Measurements from ENCODE around the gene OR6K6. TPM values are rescaled to one million over a fixed set of nuclear protein-coding genes. Genes with fewer than 3 reads are reported as not detected.

The OR6K6 gene
- total RNA-seq, 1 donor from 2014 or later = not detected

DNA sequence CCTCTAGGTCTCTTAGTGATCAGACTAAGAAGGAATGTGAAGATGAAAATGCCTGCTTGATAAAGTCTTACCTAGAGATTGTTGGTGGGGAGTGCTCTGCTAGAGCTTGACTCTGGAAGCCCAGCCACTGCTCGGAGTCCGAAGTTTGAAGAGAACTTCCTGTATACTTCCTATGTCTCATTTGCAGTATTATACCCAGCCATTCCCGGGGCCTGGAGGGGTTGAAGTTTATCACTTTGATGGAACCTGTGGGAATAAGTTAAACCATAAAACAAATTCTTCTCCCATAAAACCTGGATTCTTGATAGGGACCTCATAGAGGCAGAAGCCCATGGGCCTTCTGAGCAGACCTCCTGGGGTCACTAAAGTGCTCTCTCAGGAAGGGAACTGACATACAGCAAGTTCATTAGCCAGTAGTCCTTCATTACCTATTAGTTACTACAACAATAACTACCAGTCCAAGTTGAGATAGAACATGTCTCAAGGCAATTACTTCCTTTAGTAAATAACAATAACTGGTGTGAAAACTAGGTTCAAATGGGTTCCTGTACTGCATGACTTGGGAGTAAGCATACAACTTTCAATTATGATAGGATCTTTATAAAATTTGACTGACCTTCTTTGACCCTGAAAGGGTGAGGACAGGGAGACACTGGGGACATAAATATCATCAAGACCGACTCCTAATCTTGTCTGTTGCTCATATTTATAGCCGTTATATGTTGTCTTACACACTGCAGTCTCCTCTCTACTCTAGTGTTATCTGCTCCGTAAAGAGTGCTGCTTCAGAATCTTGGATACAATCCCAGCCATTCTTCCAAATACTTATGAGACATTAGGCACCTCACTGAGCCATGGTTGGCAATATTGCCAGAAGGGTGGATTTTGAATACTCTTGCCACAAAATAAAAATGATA lies 17.7 kb downstream of the OR6K6 start, which contains the start of gene OR6N1:
TSS of gene OR6N1 (minus strand) at position 246 of the 917 bp plus-strand sequence. CDS start 5,513 bp downstream, outside the sequence.
- Mint-ChIP-seq H3K27me3 (ENCODE audit: insufficient read depth, low read depth) (no peaks in the 10 kb centered on the region), H3K36me3 (no peaks in the 10 kb centered on the region), H3K4me1 (no peaks in the 10 kb centered on the region), H3K9me3 (no peaks in the 10 kb centered on the region), H3K4me3 (no peak within 1 kb of the TSS), H3K27ac (no peak within 1 kb of the TSS)
- TF ChIP-seq EZH2phosphoT487 (IDR thresholded peaks at IDR 0.05) (no peak), EZH2 (IDR thresholded peaks at IDR 0.05) (no peak)
- TF ChIP-seq, protein P1, sequence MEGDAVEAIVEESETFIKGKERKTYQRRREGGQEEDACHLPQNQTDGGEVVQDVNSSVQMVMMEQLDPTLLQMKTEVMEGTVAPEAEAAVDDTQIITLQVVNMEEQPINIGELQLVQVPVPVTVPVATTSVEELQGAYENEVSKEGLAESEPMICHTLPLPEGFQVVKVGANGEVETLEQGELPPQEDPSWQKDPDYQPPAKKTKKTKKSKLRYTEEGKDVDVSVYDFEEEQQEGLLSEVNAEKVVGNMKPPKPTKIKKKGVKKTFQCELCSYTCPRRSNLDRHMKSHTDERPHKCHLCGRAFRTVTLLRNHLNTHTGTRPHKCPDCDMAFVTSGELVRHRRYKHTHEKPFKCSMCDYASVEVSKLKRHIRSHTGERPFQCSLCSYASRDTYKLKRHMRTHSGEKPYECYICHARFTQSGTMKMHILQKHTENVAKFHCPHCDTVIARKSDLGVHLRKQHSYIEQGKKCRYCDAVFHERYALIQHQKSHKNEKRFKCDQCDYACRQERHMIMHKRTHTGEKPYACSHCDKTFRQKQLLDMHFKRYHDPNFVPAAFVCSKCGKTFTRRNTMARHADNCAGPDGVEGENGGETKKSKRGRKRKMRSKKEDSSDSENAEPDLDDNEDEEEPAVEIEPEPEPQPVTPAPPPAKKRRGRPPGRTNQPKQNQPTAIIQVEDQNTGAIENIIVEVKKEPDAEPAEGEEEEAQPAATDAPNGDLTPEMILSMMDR (IDR thresholded peaks at IDR 0.05) = no peak
- Histone ChIP-seq H3K9ac (no peak within 1 kb of the TSS), H3K4me2 (no peak within 1 kb of the TSS), H3K27ac (no peak within 1 kb of the TSS), H3K9me3 (ENCODE audit: low read depth) (no peaks in the 10 kb centered on the region), H3K4me3 (no peak within 1 kb of the TSS), H3K79me2 (ENCODE audit: low read depth) (no peaks in the 10 kb centered on the region), H2AFZ (replicated peaks) (no peak within 1 kb of the TSS), H3F3A (ENCODE audit: low read depth) (no peaks in the 10 kb centered on the region), H3K36me3 (no peaks in the 10 kb centered on the region), H3K27me3 (no peaks in the 10 kb centered on the region), H4K20me1 (ENCODE audit: low read depth) (no peaks in the 10 kb centered on the region), H3K4me1 (no peaks in the 10 kb centered on the region)
- no peak for DNase-seq (ENCODE audit: low spot score)

DNA sequence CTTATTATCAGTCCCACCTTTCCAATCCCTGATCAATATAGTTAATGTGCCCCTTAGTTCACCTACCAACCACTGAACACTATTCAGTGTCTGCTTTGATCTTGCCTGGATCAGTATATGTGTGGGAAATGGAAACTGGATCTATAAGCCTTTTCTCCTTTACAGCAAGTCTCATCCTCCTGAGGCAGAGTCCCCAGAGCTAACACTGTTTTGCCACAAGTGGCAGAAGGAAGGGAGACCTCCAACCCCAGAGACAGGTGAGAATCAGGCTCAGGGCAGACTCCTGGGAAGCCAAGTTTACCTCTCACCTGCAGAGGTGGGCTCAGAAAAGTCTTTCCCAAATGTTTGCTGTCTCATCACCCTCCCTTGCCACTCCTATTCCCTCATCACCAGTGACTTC lies 26.6 kb downstream of the OR6K6 start, which contains the start of gene OR6N2:
TSS of gene OR6N2 (minus strand) at position 101 of the 400 bp plus-strand sequence. CDS start 3,569 bp downstream, outside the sequence.
- Histone ChIP-seq H3K36me3 (no peaks in the 10 kb centered on the region), H3K4me2 (no peak within 1 kb of the TSS), H3K4me3 (no peak within 1 kb of the TSS), H4K20me1 (ENCODE audit: low read depth) (no peaks in the 10 kb centered on the region), H3K27ac (no peak within 1 kb of the TSS), H3K9me3 (ENCODE audit: low read depth) (no peaks in the 10 kb centered on the region), H3K79me2 (ENCODE audit: low read depth) (no peaks in the 10 kb centered on the region), H3K4me1 (no peaks in the 10 kb centered on the region), H3F3A (ENCODE audit: low read depth) (no peaks in the 10 kb centered on the region), H3K9ac (no peak within 1 kb of the TSS), H2AFZ (replicated peaks) (no peak within 1 kb of the TSS), H3K27me3 (no peaks in the 10 kb centered on the region)
- Mint-ChIP-seq H3K27ac (no peak within 1 kb of the TSS), H3K4me3 (no peak within 1 kb of the TSS), H3K4me1 (no peaks in the 10 kb centered on the region), H3K36me3 (no peaks in the 10 kb centered on the region), H3K9me3 (no peaks in the 10 kb centered on the region), H3K27me3 (ENCODE audit: insufficient read depth, low read depth) (no peaks in the 10 kb centered on the region)
- TF ChIP-seq EZH2 (IDR thresholded peaks at IDR 0.05) (no peak), EZH2phosphoT487 (IDR thresholded peaks at IDR 0.05) (no peak)
- TF ChIP-seq, protein P1 (IDR thresholded peaks at IDR 0.05) = no peak
- DNase-seq (ENCODE audit: low spot score) = no peak

DNA sequence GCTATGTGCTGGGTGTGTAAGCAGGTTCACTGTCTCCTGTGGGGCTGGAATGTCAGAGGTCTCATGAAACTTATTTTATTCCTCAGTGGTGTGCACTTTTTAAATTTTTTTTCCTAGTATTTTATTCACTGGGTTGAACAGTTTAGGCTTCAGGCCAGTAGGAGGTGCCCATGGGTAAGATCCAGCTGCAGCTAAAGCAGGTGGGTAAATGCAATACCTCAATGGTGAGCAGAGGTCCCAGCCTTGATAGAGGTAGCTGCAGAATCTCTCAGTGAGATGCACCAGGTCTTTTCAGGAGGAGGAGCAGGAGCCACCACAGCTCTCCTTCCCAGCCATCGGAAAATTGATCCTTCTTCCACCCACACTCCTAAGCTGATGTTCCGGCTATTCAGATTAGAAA lies 39.1 kb downstream of the OR6K6 start:
- H3K9me3 Mint-ChIP-seq = no peaks in the 10 kb centered on the region
- H2AFZ ChIP-seq (replicated peaks) = no peak overlapping the region
- H4K20me1 ChIP-seq (ENCODE audit: low read depth) = no peaks in the 10 kb centered on the region
- H3K27ac ChIP-seq = no peak overlapping the region
- no peaks in the 10 kb centered on the region for H3K79me2 ChIP-seq (ENCODE audit: low read depth)
- TF ChIP-seq, protein P1 (IDR thresholded peaks at IDR 0.05) = peak; percentile 62
- TF ChIP-seq EZH2phosphoT487 (IDR thresholded peaks at IDR 0.05) = no peak
- no peak overlapping the region for H3K9ac ChIP-seq
- H3K4me3 ChIP-seq = no peak overlapping the region
- H3K36me3 ChIP-seq = no peaks in the 10 kb centered on the region
- no peaks in the 10 kb centered on the region for H3K4me1 ChIP-seq
- H3K4me1 Mint-ChIP-seq = peaks cover 9% of the 10 kb centered on the region
- no peaks in the 10 kb centered on the region for H3F3A ChIP-seq (ENCODE audit: low read depth)
- H3K27me3 Mint-ChIP-seq (ENCODE audit: insufficient read depth, low read depth) = peaks cover 2% of the 10 kb centered on the region
- H3K27me3 ChIP-seq = no peaks in the 10 kb centered on the region
- no peaks in the 10 kb centered on the region for H3K36me3 Mint-ChIP-seq
- no peaks in the 10 kb centered on the region for H3K9me3 ChIP-seq (ENCODE audit: low read depth)
- H3K4me2 ChIP-seq = no peak overlapping the region
- no peak overlapping the region for H3K4me3 Mint-ChIP-seq
- H3K27ac Mint-ChIP-seq = no peak overlapping the region
- DNase-seq (ENCODE audit: low spot score) = peak; percentile 41

Data from neural progenitor cell (in vitro differentiated cells).